Panc1 (cell line): ENCODE results near the gene FRRS1. TPM values are rescaled to one million over a fixed set of nuclear protein-coding genes. Genes with fewer than 3 reads are reported as not detected.

Experiments used
- ATAC-seq: fragments of 200-7000 bp; cut with Tn5 transposase; 2 replicates; pipeline ENCODE4 v1.9.1; 2020; ENCODE audit warnings: mild to moderate bottlenecking, moderate library complexity
- BruUV-seq: library from RNA; stranded (reverse); fragments of 400-500 nt; replicated peaks from 2 replicates; lab custom pipeline; 2021; lab: Mats Ljungman, UMichigan
- CTCF ChIA-PET: fragments of 300-600 bp; sonication (Branson Sonifier 250); formaldehyde crosslinking; loops from one replicate; lab custom pipeline; 2022; ENCODE audit warnings: antibody characterized with exemption; lab: Charles Lee
- POLR2A ChIA-PET: fragments of 300-600 bp; sonication (Branson Sonifier 250); formaldehyde crosslinking; loops from one replicate; lab custom pipeline; 2022; ENCODE audit warnings: antibody characterized with exemption; lab: Charles Lee
- DNase-seq: peaks from one replicate; pipeline ENCODE4 v3.0.0-alpha.2; 2010; ENCODE audit warnings: low read depth, low spot score
- H3K27ac ChIP-seq: 2 replicates; pipeline ENCODE4 v1.5.1; 2011; ENCODE audit warnings: mild to moderate bottlenecking, low read length, inconsistent platforms
- H3K27me3 ChIP-seq: fragments of 200-500 bp; sonication (Bioruptor generic); 2 replicates; pipeline ENCODE4 v1.6.0; 2014; ENCODE audit warnings: low read length, inconsistent platforms; ENCODE audit not compliant: control insufficient read depth, insufficient read depth
- H3K36me3 ChIP-seq: fragments of 200-500 bp; sonication (Bioruptor generic); 2 replicates; pipeline ENCODE4 v1.5.1; 2014; ENCODE audit warnings: inconsistent platforms, mild to moderate bottlenecking, low read length, moderate library complexity; ENCODE audit not compliant: control insufficient read depth, insufficient read depth
- H3K4me1 ChIP-seq: 2 replicates; pipeline ENCODE4 v1.5.1; 2011; ENCODE audit warnings: inconsistent platforms, mild to moderate bottlenecking, low read length, moderate library complexity; ENCODE audit not compliant: control insufficient read depth, insufficient read depth
- H3K4me3 ChIP-seq, 2 experiments: 2 replicates each; pipeline ENCODE4 v1.5.1; 2011 to 2012; ENCODE audit warnings: low read depth in 2 of 2, low read length in 2 of 2, mild to moderate bottlenecking in 2 of 2, inconsistent platforms in 1 of 2, moderate library complexity in 1 of 2
- H3K9me3 ChIP-seq: fragments of 200-500 bp; sonication (Bioruptor generic); 2 replicates; pipeline ENCODE4 v1.5.1; 2014; ENCODE audit warnings: low read depth, mild to moderate bottlenecking, inconsistent platforms, low read length, moderate library complexity; ENCODE audit not compliant: control insufficient read depth, insufficient read depth
- POLR2AphosphoS5 ChIP-seq: IDR thresholded peaks from 2 replicates; pipeline ENCODE4 v1.6.1; 2012; ENCODE audit warnings: mild to moderate bottlenecking, low read depth, low read length, moderate library complexity
- SIN3A ChIP-seq: IDR thresholded peaks from 2 replicates; pipeline ENCODE4 v1.6.1; 2012; ENCODE audit warnings: low read depth, mild to moderate bottlenecking, low read length, moderate library complexity, borderline replicate concordance; ENCODE audit not compliant: insufficient read depth
- TCF7L2 ChIP-seq: IDR thresholded peaks from 2 replicates; pipeline ENCODE4 v1.6.1; 2011; ENCODE audit warnings: mild to moderate bottlenecking, low read depth, low read length, inconsistent platforms
- in situ Hi-C: cut with HindIII; loops from 2 replicates; pipeline ENCODE4 v1.10.0; 2016; ENCODE audit warnings: low sequenced_read_pairs, low pct_unique_long_range_greater_than_20kb
- intact Hi-C: fragments of 100-400 bp; cut with micrococcal nuclease; formaldehyde crosslinking; loops from one replicate; pipeline ENCODE4 v1.10.0; 2022; ENCODE audit not compliant: unreplicated experiment
- total RNA-seq: library from RNA; stranded (reverse); gene quantifications from one replicate; pipeline ENCODE4 v1.2.1, GENCODE V29; 2021; ENCODE audit not compliant: unreplicated experiment
- TF ChIP-seq, protein P1 (sequence below), 2 experiments: IDR thresholded peaks; 2 replicates each; pipeline ENCODE4 v1.6.1; 2011 to 2012; ENCODE audit warnings: low read depth in 2 of 2, control low read depth in 1 of 2, low read length in 1 of 2, mild to moderate bottlenecking in 1 of 2, moderate library complexity in 1 of 2; ENCODE audit not compliant: insufficient read depth in 1 of 2
- TF ChIP-seq, protein P2 (sequence below): fragments of 450-650 bp; IDR thresholded peaks from 2 replicates; pipeline ENCODE4 v1.5.1; 2017; ENCODE audit warnings: mild to moderate bottlenecking

FRRS1 gene
- total RNA-seq, 1 experiment from 2014 or later = 1.2 TPM

DNA sequence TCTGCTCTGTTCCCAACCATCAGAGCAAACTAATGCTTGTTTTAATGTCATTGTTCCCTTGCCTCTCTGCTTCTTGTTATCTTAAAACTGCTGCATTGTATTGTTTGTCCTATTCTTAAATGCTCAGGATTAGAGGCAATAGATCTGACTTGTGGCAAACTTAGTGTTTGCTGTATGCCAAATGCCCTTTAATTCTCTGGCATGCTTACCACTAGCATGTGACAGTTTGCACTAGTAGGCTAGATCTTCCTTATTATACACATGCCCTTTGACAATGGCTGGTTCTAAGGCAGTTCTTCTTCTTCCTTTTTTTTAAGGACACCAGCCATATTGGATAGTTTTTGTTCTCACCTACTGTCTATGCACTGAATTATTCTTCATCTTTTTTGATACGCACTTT lies 90.4 kb downstream of the FRRS1 start:
- no TSS peak for BruUV-seq
- ChIA-PET POLR2A (no interaction called here), CTCF (no interaction called here)
- H3K27ac ChIP-seq = no peak overlapping the region
- no peaks in the 10 kb centered on the region for H3K36me3 ChIP-seq
- no peak overlapping the region for H3K4me3 ChIP-seq
- intact Hi-C loops (no loop called here), in situ Hi-C loops (no loop called here)
- H3K4me1 ChIP-seq = no peaks in the 10 kb centered on the region
- TF ChIP-seq, protein P1, sequence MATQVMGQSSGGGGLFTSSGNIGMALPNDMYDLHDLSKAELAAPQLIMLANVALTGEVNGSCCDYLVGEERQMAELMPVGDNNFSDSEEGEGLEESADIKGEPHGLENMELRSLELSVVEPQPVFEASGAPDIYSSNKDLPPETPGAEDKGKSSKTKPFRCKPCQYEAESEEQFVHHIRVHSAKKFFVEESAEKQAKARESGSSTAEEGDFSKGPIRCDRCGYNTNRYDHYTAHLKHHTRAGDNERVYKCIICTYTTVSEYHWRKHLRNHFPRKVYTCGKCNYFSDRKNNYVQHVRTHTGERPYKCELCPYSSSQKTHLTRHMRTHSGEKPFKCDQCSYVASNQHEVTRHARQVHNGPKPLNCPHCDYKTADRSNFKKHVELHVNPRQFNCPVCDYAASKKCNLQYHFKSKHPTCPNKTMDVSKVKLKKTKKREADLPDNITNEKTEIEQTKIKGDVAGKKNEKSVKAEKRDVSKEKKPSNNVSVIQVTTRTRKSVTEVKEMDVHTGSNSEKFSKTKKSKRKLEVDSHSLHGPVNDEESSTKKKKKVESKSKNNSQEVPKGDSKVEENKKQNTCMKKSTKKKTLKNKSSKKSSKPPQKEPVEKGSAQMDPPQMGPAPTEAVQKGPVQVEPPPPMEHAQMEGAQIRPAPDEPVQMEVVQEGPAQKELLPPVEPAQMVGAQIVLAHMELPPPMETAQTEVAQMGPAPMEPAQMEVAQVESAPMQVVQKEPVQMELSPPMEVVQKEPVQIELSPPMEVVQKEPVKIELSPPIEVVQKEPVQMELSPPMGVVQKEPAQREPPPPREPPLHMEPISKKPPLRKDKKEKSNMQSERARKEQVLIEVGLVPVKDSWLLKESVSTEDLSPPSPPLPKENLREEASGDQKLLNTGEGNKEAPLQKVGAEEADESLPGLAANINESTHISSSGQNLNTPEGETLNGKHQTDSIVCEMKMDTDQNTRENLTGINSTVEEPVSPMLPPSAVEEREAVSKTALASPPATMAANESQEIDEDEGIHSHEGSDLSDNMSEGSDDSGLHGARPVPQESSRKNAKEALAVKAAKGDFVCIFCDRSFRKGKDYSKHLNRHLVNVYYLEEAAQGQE (IDR thresholded peaks at IDR 0.05; ENCODE audit: insufficient read depth in 1 of 2, low read depth in 2 of 2, low read length in 1 of 2) = no peak
- no peak for DNase-seq
- H3K27me3 ChIP-seq = no peaks in the 10 kb centered on the region
- ATAC-seq = no peak
- H3K9me3 ChIP-seq = no peaks in the 10 kb centered on the region

DNA sequence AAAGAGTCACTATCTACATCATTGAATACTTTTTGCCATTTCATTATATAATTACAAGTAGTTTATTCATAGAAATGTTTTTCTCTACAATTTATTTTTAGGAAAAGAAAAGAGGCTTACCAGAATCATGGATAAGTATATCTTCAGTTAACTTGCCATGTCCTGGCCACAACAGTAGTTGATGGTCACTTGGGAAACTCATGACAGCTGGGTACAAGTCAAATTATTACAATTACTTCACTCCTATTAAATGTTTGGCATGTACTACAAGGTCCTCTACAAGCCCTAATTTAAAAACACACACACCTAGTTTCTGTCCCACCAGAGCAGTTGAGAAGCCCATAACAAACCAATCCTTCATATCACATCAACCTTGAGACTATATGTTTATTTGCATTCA lies 91.1 kb downstream of the FRRS1 start:
- Histone ChIP-seq H3K4me1 (no peaks in the 10 kb centered on the region), H3K9me3 (no peaks in the 10 kb centered on the region), H3K4me3 (no peak overlapping the region), H3K36me3 (no peaks in the 10 kb centered on the region), H3K27ac (no peak overlapping the region), H3K27me3 (no peaks in the 10 kb centered on the region)
- DNase-seq (no peak), ATAC-seq (no peak)
- in situ Hi-C loops = no loop called here
- POLR2A ChIA-PET = no interaction called here
- TF ChIP-seq, protein P2, sequence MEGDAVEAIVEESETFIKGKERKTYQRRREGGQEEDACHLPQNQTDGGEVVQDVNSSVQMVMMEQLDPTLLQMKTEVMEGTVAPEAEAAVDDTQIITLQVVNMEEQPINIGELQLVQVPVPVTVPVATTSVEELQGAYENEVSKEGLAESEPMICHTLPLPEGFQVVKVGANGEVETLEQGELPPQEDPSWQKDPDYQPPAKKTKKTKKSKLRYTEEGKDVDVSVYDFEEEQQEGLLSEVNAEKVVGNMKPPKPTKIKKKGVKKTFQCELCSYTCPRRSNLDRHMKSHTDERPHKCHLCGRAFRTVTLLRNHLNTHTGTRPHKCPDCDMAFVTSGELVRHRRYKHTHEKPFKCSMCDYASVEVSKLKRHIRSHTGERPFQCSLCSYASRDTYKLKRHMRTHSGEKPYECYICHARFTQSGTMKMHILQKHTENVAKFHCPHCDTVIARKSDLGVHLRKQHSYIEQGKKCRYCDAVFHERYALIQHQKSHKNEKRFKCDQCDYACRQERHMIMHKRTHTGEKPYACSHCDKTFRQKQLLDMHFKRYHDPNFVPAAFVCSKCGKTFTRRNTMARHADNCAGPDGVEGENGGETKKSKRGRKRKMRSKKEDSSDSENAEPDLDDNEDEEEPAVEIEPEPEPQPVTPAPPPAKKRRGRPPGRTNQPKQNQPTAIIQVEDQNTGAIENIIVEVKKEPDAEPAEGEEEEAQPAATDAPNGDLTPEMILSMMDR = no peak
- TF ChIP-seq SIN3A (no peak), POLR2AphosphoS5 (no peak), TCF7L2 (no peak)
- TF ChIP-seq, protein P1 (IDR thresholded peaks at IDR 0.05; ENCODE audit: insufficient read depth in 1 of 2, low read depth in 2 of 2, low read length in 1 of 2) = no peak
- CTCF ChIA-PET = no interaction called here
- intact Hi-C loops = no loop called here
- no TSS peak for BruUV-seq
